Chondrocyte (in vitro differentiated cells): Measurements from ENCODE around the gene COL5A1. TPM values are rescaled to one million over a fixed set of nuclear protein-coding genes. Genes with fewer than 3 reads are reported as not detected.
"Not testable (repeated sequence)": the region's sequence is repeated elsewhere in the genome, so short reads cannot be mapped to it uniquely, and the experiment has no call there.

Source experiments
- DNase-seq: peaks from one replicate; pipeline ENCODE4 v3.0.0; 2021; ENCODE audit warnings: mixed read lengths, low spot score
- H3K27ac Mint-ChIP-seq: one replicate; pipeline ENCODE4 v1.8.0; 2021; ENCODE audit warnings: mild to moderate bottlenecking, moderate library complexity, mixed read lengths; ENCODE audit not compliant: unreplicated experiment
- H3K27me3 Mint-ChIP-seq: 2 replicates; pipeline ENCODE4 v1.8.0; 2021; ENCODE audit warnings: low read depth, mixed read lengths
- H3K36me3 Mint-ChIP-seq: 2 replicates; pipeline ENCODE4 v1.8.0; 2021; ENCODE audit warnings: low read depth, mixed read lengths
- H3K4me1 Mint-ChIP-seq: 2 replicates; pipeline ENCODE4 v1.8.0; 2021; ENCODE audit warnings: low read depth, mild to moderate bottlenecking, mixed read lengths
- H3K4me3 Mint-ChIP-seq: one replicate; pipeline ENCODE4 v1.8.0; 2021; ENCODE audit warnings: mild to moderate bottlenecking, moderate library complexity, mixed read lengths; ENCODE audit not compliant: unreplicated experiment
- H3K9me3 Mint-ChIP-seq: 2 replicates; pipeline ENCODE4 v1.8.0; 2021; ENCODE audit warnings: low read depth, mixed read lengths
- total RNA-seq: library from RNA; stranded (reverse); gene quantifications from 3 replicates; pipeline ENCODE4 v1.2.1, GENCODE V29; 2021
- TF ChIP-seq, protein P1 (sequence below): fragments of 200-600 bp; sonication (generic); IDR thresholded peaks from 2 replicates; pipeline ENCODE4 v1.5.0; 2021; ENCODE audit warnings: antibody characterized with exemption, mild to moderate bottlenecking, moderate library complexity

The COL5A1 gene
- total RNA-seq, 1 donor from 2014 or later: 2,235 TPM

DNA sequence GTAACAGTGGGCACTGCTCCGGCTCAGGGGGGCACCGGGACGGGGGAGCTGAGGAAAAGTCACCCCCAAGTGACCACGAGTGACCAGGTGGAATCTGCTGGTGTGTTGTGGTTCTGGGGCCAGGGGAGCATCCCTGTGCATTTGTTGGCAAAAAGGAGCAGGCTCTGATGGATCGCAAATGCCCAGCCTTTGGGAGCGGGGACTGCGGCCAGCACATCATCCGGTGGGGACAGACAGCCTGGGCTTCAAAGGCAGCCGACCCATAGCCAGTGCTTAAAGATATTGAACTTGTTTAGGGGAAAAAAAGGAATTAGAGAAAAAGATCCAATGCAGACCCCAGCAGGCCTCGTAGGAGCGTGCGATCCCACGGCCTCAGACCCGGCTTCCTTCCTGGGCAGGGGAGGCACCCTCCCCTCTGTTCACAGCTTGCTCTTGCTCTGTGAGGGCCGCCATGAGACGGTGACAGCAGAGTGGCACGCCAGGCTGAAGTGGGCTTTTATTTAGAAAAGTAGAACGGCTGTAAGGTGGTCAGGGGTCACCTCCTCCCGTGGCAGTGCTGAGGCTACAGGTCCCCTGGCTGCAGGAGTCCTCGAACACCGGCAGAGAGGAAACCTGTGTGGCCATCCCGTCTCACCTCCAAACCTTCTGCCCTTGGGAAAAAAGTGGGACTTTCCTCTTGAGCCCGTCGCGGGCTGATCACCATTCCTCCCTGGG, 41.2 kb downstream of the COL5A1 start:
- Mint-ChIP-seq H3K36me3 (peaks cover 7% of the 10 kb centered on the region), H3K9me3 (no peaks in the 10 kb centered on the region), H3K27me3 (no peaks in the 10 kb centered on the region), H3K4me1 (peaks cover 13% of the 10 kb centered on the region), H3K27ac (peak overlapping the region; percentile 68), H3K4me3 (no peak overlapping the region)
- peak; percentile 64 for DNase-seq
- TF ChIP-seq, protein P1, sequence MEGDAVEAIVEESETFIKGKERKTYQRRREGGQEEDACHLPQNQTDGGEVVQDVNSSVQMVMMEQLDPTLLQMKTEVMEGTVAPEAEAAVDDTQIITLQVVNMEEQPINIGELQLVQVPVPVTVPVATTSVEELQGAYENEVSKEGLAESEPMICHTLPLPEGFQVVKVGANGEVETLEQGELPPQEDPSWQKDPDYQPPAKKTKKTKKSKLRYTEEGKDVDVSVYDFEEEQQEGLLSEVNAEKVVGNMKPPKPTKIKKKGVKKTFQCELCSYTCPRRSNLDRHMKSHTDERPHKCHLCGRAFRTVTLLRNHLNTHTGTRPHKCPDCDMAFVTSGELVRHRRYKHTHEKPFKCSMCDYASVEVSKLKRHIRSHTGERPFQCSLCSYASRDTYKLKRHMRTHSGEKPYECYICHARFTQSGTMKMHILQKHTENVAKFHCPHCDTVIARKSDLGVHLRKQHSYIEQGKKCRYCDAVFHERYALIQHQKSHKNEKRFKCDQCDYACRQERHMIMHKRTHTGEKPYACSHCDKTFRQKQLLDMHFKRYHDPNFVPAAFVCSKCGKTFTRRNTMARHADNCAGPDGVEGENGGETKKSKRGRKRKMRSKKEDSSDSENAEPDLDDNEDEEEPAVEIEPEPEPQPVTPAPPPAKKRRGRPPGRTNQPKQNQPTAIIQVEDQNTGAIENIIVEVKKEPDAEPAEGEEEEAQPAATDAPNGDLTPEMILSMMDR: no peak

DNA sequence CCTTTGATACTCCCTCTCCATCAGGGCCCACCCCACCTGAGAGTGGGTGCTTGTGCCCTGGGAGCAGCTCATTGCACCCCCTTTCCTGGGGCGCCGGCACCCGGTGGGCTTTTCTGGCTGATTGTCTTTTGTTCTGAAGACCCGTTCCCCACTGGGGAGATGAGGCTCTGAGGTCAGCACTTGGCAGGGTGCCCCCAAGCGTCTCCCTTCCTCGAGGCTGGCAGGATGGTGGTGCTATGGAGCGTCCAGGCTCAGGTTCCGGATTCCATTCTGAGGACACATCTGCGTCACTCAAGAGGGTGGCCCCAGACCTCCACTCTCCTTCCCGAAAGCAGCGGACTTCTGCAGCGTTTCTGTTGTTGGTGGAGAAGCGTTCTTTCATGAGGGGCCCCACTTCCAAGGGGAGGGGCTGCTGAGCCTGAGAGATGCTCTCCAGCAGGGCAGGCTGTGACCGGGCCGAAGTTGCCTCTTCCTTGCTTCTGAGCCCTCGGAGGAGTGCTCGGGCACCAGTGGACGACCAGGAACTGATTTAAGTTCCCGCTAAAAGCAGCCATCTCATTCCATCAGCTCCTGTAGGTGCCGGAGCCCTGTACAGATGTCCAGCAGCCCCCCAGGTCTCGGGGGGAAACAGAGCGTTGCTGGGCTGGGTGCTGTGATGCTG, 42.2 kb downstream of the COL5A1 start:
- H3K27me3 Mint-ChIP-seq: no peaks in the 10 kb centered on the region
- H3K36me3 Mint-ChIP-seq: peaks cover 4% of the 10 kb centered on the region
- H3K4me3 Mint-ChIP-seq: no peak overlapping the region
- DNase-seq: peak; percentile 85
- no peaks in the 10 kb centered on the region for H3K9me3 Mint-ChIP-seq
- TF ChIP-seq, protein P1: no peak
- peaks cover 3% of the 10 kb centered on the region for H3K4me1 Mint-ChIP-seq
- H3K27ac Mint-ChIP-seq: peak overlapping the region; percentile 41

DNA sequence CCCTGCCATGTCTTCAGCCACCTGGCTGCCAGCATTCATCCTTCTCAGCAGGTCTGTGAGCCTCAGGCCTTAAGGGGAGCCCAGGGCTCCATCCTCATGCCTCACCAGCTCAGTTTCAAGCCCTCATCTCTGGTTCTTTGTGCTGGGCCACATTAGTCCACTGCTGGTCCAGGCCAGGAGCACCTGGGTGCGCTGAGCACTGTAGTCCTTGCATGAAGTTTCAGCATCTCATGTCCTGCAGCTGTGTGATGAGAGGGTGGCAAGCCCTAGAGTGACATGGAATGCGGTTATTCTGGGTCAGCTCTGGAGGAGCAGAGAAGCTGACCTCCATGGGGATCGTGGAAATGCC, 42.7 kb downstream of the COL5A1 start:
- DNase-seq: no peak
- no peak overlapping the region for H3K27ac Mint-ChIP-seq
- H3K4me1 Mint-ChIP-seq: peaks cover under 1% of the 10 kb centered on the region
- no peak overlapping the region for H3K4me3 Mint-ChIP-seq
- peaks cover 5% of the 10 kb centered on the region for H3K36me3 Mint-ChIP-seq
- H3K27me3 Mint-ChIP-seq: no peaks in the 10 kb centered on the region
- H3K9me3 Mint-ChIP-seq: no peaks in the 10 kb centered on the region
- TF ChIP-seq, protein P1: no peak

DNA sequence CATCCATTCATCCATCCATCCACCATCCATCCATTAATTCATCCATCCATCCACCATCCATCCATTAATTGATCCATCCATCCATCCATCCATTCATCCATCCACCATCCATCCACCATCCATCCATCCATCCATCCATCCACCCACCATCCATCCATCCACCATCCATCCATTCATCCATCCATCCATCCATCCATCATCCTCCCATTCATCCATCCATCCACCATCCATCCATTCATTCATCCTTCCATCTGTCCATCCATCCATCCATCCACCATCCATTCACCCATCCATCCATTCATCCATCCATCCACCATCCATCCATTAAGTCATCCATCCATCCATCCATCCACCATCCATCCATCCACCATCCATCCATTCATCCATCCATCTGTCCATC, 43.3 kb downstream of the COL5A1 start:
- not testable (repeated sequence) for H3K27ac Mint-ChIP-seq, H3K4me1 Mint-ChIP-seq, H3K9me3 Mint-ChIP-seq, H3K36me3 Mint-ChIP-seq, H3K27me3 Mint-ChIP-seq, H3K4me3 Mint-ChIP-seq, DNase-seq

DNA sequence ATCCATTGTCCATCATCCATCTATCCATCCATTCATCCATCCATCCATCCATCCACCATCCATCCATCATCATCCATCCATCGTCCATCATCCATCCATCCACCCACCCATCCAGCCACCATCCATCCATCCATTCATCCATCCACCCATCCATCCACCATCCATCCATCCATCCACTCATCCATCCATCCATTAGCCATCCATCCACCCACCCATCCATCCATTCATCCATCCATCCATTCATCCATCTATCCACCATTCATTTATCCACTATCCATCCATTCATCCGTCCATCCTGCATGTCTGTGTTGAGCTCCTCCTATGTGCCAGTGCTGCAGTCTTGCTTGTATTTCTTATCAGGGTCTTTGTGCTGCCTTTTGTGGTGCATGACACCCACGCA, 44.2 kb downstream of the COL5A1 start:
- DNase-seq: no peak
- TF ChIP-seq, protein P1: no peak
- Mint-ChIP-seq H3K36me3 (peaks cover 9% of the 10 kb centered on the region), H3K27ac (no peak overlapping the region), H3K27me3 (no peaks in the 10 kb centered on the region), H3K4me1 (peaks cover 14% of the 10 kb centered on the region), H3K4me3 (no peak overlapping the region), H3K9me3 (no peaks in the 10 kb centered on the region)
